DND-41 (cell line): ENCODE data around the gene ABTB1.

Experiments
- CTCF ChIP-seq: IDR thresholded peaks from 2 replicates; pipeline ENCODE4 v1.5.1; 2012; ENCODE audit warnings: borderline replicate concordance, low read length, moderate library complexity, mild to moderate bottlenecking; ENCODE audit not compliant: poor library complexity, severe bottlenecking; ENCODE audit errors: extremely low read depth
- EZH2 ChIP-seq: IDR thresholded peaks from 3 replicates; pipeline ENCODE4 v1.6.1; 2012; ENCODE audit warnings: borderline replicate concordance, low read depth, mild to moderate bottlenecking, moderate library complexity, low read length, inconsistent platforms; ENCODE audit not compliant: severe bottlenecking

GRCh38 chr3:127718245-127718915 lies 45.6 kb downstream of the ABTB1 start:
- TF ChIP-seq CTCF, result no peak
- TF ChIP-seq EZH2, result no peak
